GM19455 (cell line): ENCODE data around the gene GPLD1.

ENCODE experiments used
- ATAC-seq: cut with Tn5 transposase; IDR thresholded peaks from one replicate; pipeline ENCODE4 v1.9.1; 2021; ENCODE audit not compliant: unreplicated experiment

GPLD1 gene

DNA sequence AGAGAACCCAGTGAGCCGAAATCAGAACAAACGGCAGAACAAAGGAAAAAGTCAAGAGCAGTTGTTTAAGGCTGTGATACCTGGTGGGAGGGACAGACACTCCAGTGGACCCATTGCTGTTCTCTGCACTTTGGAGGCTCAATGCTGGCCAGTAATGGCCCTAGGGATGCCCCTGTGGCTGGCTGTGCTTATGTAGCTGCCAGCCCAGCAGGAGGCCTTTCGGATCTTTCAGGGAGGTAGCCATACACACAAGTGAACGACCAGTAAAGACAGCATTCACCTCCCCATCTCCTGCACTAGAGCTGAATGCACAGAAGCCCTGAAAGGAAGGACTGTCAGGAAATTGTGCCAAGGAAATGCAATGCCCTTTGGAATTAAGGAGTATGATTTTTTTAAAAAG is 34.3 kb downstream of the GPLD1 start:
- no peak for ATAC-seq

DNA sequence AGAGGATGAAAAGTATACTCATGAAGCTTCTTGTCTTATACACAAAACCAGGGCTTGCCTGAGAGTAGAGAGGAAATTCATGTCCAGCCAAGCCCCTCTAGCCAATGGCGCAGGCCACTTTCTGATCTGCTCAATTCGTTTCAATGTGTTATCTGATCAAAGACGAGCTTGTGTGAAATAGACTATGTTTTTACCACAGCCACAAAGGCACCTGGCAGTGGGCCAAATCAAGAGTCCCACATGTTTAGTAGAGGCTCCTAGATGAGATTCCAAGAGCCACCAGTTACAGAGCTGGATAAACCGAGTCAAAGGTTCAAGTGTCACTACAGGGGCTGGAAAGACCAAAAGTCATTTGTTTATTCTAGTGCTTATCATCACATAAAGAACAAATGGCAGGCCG is 34.9 kb downstream of the GPLD1 start:
- no peak for ATAC-seq

DNA sequence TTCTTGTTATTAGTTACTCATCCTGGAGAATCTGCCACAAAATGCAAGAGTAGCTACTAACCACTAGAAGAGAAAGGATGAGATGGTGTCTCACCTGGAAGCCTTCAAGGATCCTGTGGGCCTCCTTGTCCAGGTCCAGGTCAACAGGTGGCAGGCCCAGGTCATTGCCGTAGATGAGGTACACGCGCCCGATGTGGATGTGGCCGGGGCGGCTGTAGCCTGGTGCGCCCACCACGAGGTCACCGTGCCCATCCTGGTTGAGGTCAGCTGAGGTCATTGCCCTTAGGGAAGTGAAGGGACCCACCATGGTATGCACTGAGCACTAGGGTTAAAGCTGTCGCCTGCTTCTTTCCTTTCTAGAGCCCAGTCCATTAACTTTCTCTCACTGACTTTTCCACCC is 35.5 kb downstream of the GPLD1 start:
- no peak for ATAC-seq

DNA sequence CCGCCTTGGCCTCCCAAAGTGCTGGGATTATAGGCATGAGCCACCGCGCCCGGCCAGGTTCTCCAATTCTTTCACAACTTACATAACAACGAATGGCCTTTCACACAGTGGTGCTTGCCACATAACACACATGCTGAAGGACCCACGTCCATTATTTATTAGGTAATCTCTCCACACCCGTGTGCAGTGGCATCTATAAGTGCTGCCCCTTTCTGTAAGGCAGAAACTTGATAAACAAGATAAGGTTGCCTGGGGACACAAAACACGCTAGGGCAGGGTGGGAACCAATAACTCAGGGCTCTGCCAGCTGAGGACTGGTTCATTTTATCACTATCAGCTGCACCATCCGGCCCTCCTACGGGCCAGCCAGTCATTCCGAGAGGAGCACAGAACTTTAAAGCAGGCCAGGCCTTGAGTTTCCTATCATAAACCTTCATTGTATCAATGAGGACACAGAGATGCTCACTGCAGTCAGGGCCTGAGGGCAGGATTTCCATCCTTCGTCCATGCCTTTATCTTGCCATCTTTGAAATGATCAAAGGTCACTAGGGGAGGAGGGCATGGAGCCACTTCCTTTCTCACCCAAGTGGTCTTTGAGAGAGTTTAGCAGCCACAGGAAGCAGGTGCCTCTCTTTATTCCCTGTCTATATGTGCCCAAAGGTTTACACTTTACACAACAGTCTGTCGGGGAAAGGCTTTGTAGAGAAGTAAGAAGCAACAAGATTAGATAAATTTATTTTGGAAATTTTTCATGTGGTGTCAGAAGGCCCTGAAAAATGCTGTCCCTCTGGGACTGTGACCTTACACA is 37.6 kb downstream of the GPLD1 start:
- no peak for ATAC-seq

DNA sequence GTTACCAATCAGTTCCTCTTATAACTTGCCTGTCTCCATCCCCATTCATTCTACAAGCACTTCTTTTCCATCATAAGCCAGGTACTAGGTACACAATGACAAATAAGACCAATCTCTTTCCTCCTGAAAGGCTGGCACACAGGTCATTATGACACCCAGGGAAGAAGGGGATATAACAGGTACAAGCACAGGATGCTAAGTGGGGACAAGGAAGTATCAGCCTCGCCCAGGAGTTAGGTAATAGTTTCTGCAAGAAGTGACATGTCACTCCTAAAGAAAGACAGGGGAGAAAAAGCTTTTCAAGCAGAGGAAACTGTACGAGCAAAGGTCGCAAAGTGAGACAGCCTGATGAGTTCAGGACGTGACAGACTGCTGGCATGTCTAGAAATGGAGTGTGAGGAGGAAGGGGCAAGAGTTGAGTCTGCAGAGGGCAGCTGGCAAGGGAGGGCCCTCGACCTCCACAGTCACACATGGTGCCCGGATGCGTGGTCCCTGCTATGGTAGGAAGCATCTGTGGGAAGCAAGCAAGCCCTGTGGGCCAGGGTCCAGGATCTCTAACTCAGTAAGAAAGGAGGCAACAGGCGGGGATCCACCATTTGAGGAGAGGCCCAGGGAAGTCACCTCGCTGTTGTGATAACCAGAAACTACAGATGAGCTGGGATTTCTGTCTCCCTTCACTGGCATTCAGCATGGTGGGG is 40.4 kb downstream of the GPLD1 start:
- no peak for ATAC-seq

DNA sequence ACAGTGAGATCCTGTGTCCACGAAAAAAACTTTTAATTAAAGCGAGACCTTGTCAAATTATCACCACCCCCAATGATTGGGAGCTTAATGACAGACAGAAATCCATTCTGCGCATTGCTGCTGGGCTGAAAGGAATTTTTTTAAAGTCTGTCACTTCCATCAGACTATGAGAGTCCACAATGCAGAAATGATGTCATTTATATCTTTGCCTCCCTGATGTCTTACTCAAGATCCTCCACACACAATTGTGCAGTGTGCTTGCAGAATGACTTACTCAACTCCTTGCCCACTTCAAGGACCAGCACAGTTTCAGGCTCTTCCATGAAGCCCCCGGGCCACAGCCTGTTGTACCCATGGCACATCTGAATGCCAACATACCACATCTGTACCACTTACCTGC is 41.0 kb downstream of the GPLD1 start:
- ATAC-seq = no peak

DNA sequence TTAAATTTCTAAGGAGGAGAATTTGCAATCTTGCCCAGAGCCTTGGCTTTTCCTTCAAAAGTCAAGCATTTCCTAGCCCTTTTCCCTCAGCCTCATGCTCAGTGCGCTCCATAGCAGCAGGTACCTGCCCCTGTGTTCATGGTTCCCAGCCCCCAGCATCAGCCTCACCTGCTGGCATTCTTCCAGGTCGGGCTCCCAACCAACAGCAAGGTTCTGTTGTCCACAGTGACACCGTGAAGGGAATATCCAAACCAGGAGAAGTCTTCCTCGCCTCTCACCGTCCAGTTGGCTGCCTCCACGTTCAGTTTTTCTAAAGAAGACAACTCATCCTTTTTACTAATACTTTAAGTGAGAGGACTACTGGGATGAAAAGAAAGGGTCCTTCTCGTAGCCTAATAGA is 42.7 kb downstream of the GPLD1 start:
- no peak for ATAC-seq

DNA sequence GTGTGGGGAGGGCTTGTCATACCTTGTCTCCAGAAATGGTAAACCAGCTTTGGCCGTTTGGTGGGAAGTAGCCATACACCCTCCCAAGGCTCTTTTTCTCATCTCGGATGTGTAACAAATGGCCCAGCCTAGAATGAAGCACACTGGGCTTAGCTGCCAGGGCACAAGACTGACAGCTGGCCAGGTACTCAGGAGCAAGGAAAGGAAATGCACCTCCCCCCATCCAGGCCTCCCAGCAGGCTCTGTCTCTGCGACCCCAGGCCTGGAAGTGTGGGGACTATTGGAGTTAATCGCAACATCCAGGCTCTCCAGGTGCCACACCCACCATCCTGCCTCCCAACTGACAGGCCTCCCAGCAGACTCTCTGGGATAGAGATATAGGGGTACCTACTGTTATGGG is 43.7 kb downstream of the GPLD1 start:
- ATAC-seq = no peak

DNA sequence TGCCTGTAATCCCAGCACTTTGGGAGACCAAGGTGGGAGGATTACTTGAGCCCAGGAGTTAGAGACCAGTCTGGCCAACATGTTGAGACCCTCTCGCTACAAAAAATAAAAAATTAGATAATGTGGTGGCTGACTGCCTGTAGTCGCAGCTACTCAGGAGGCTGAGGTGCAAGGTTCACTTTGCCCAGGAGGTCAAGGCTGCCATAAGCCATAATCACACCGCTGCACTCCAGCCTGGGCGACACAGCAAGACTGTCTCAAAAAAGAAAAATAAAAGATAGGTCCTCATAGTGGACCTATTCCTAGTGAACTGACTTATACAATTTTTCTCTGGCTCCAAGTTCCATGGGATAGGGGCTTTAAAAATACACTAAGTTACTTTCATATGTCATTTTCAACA is 44.8 kb downstream of the GPLD1 start:
- no peak for ATAC-seq

DNA sequence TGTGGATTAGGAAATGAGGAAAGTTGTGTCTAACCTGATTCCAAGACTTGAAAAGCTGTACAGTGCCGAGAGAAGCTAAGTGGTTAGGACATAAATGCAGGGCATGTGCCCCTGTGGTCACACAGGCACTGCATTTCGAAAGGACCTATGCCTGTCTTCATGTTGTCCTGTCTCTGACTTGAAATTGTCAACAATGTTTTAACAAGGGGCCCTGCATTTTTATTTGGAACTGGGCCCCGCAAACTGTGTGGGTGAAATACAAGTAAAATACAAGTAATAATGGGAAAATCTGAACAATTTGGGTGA is 47.8 kb downstream of the GPLD1 start:
- no peak for ATAC-seq

DNA sequence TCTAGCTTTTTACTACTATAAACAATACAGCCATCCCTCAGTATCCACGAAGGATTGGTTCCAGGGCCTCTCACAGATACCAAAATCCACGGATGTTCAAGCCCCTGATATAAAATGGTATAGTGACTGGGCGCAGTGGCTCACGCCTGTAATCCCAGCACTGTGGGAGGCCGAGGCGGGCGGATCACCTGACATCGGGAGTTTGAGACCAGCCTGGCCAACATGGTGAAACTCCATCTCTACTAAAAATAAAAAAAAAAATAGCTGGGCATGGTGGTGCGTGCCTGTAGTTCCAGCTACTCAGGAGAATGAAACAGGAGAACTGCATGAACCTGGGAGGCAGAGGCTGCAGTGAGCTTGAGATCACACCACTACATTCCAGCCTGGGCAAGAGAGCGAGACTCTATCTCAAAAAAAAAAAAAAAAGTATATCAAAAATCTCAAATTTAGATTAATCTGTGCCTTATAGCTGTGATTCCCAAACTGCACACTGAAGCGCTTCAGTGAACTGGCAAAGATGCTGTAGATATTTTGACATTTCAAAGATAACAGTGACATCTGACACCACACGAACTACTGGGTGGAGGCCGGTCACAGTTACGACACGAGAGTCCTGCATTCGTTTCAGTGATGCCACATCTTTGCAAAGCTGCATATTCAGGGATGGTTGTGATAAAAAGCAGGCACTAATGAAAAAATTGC is 48.3 kb downstream of the GPLD1 start:
- no peak for ATAC-seq

DNA sequence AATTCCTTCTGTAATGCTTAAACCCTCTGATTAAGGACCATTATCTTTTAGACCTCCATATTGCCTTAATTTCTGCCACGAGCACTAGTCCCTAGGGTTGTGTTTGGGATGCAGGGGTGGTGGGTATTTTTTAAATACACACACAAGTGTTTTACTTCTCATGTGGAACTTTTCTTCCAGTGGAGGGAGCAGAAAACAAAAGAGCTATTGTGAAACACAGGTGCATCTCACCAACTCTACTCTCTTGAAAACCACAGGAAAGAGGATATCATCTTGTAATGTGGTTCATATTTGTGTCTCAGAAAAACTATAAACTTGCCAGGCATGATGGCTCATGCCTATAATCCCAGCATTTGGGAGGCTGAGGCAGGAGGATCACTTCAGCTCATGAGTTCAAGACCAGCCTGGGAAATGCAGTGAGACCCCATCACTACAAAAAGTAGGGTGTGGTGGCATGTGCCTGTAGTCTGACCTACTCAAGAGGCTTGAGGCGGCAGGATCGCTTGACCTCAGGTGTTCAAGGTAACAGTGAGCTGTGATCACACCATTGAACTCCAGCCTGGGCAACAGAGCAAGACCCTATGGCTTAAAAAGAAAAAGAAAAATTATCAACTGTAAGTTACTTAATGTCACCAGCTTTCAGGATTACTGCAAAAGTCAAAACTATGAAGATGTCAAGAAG is 49.4 kb downstream of the GPLD1 start:
- ATAC-seq = no peak

DNA sequence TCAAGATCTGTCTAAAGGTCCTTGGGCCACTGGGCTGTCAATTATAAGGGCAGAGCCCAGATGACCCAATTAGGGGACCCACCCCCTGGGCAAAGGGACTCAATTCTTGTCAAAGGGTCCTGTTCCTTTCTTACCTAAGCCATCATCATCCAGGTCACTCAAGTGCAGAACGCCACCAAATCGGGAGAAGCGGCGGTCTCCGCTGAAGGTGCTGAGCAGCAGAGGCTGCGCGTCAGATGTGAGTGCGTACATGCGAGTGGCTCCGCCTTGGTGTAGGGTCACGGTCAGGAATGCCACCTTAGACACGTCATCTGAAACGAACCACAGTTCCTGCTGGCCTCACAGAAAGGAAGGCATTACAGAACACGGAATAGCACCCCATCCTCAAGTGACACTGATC is 52.4 kb downstream of the GPLD1 start:
- ATAC-seq = no peak

DNA sequence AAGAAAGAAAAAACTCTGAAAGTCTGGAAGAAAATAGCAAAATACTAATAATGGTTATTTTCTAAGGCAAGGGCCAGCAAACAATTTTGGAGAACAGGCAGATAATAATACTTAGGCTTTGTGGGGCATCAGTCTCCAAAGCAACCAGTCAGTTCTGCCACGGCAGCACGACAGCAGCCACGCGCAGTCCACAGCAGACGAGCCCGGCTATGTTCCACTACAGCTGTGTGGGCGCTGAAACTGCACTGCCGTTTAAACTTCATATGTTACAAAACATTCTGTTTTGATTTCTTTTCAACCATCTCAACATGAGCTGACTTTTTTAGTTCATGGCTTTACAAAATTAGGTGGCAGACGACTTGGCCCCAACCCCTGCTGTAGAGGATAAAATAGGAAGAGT is 56.8 kb downstream of the GPLD1 start:
- no peak for ATAC-seq

DNA sequence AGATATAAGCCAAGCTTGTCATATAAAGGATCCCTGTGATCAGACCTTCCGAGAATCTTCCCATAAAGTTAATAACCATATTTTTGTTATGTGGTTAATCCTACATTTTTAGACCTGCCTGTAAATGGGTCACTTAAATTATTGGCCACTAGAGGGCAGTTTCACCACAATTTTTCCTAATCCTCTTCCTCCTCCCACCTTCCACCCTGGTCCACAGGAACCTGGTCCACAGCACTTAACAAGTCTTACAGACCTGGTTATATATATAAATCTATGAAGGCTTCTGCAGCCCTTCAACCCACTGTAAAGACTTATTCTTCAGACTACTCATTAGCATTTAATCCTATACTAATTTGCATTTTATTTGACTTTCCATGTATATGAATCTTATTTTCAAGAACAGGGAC is 58.3 kb downstream of the GPLD1 start:
- no peak for ATAC-seq

DNA sequence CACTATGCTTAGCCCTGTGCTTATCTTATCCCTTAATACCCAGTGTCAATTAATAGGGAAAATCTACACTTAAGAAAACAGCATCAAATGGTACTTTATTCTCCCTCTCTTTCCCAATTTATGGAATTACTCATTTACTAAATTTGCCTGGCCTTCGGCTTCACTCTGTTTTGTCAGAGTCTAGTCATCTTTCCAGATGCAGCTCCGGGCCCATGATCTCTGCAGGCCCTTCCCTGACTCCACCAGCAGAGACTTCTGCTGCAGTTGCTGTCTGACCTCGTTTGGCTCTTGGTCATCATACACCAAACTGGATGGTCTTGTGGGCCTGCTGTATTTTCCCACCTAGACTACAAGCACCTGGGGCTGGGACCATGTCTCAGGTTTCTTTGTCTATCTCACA is 59.3 kb downstream of the GPLD1 start:
- no peak for ATAC-seq

DNA sequence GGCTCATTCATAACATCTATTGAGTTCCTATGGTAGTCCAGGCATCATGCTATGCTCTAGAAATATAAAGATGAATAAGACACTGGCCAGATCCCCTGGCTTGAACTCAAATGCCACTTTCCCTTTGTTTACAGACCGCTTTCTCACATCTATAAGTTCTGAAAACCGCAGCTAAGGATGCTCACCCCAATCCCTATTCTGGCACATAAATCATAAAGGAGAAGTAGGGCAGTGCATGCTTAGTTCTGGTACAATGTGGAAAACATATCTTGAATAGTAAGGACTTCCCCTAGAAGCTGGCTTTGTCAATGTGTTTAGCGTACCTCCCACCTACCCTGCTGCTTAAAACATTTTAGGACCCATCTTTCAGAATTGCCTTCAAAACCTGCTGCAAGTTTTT is 60.2 kb downstream of the GPLD1 start:
- ATAC-seq = no peak

DNA sequence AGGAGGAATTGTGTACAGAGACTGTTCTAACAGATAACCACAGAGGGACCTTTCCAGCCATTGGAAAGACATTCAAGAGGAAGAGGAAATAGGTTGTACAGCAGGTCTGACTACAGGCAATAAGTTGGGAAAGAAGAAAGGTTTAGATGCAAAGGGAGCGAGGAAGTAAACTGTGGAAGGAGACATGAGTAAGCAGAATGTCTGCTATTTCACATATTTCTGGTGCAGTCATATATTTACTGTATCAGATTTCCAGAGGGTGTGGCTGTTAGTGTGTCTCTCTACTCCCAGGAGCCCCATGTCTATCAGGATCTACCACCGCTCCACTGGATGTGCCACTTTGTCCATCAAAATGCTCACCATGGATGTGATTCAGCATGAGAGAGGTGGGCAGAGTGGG is 60.8 kb downstream of the GPLD1 start:
- no peak for ATAC-seq

DNA sequence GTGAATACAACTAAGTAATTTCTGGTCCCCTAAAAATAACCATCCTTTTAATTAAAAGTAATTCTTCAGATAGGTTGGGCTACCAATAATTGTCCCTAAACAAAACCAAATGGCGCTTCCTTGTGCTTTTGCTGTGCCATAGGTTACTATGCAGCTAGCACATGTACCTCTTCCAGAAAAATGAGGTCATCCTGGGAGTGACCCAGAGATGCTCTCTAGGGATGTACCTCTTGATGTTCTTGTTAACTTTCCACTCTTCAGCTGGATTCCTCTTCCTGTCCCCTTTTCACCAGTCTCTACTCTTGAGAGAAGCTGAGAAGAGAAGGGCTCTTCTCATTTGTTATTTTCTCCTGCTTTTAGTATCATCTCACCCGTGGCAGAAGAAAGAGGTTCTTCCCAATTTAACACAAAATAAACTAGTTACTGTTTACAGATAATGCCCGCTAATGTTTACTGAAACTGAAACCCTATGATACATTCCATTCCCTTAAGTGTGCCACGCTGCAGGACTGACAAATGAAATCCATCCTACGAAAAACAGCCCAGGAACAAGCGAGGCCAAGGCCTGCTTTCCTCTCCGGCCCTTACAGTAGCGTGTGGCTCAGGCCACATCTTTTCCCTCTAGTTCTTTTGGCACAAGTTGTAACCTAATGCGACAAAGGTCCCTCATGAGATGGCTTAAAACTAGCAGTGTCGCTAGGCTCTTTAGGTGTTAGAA is 62.5 kb downstream of the GPLD1 start:
- no peak for ATAC-seq

DNA sequence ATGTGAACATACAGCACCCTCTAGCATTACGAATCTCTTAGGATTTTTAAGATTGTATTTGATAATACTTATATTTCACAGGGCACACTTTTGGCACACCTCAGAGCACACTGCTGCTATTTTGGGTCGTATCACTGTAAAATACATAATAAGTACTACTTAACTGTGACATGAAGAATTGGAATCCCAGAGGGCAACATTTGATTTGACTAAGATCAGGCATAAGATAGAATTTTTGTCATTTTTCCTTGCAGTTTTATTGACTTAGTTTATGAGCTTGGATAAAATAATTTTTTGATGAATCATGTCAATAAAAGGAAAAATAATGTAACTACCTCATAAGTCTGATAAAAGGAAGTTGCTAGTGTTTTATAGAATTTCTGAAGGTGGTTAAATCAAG is 64.3 kb downstream of the GPLD1 start:
- no peak for ATAC-seq

DNA sequence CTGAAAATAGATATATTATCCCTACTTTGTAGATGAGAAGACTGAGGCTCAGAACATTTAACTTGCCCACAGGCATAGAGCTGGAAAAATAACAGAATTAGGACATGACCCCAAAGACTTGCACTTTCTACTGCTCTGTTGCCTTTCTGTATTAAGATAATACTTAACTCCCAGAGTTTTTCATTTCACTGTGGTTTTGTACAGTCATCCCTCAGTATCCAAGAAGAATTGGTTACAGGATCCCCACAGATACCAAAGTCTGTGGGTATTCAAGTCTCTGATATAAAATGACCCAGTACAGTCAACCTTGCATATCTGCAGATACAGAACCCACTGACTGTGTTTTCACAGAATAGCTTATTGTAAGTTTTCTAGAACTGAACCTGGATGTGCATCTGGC is 69.9 kb downstream of the GPLD1 start:
- no peak for ATAC-seq
